Osteoblast (primary cell): ENCODE results near the gene RASSF5. TPM values are rescaled to one million over a fixed set of nuclear protein-coding genes. Genes with fewer than 3 reads are reported as not detected.

ENCODE experiments used
- DNase-seq: peaks from one replicate; pipeline ENCODE4 v3.0.0; 2011; ENCODE audit warnings: low spot score, mixed read lengths; ENCODE audit not compliant: insufficient read length; ENCODE audit errors: missing footprints
- H2AFZ ChIP-seq: 2 replicates; pipeline ENCODE4 v1.6.0; 2011; ENCODE audit warnings: mild to moderate bottlenecking, low read length
- H3K27ac ChIP-seq: 2 replicates; pipeline ENCODE4 v1.5.1; 2011; ENCODE audit warnings: mild to moderate bottlenecking, low read depth, low read length, moderate library complexity
- H3K27me3 ChIP-seq: 2 replicates; pipeline ENCODE4 v1.6.0; 2012; ENCODE audit warnings: mild to moderate bottlenecking, control low read depth, inconsistent platforms, low read length, moderate library complexity; ENCODE audit not compliant: insufficient read depth
- H3K36me3 ChIP-seq: 2 replicates; pipeline ENCODE4 v1.5.1; 2011; ENCODE audit warnings: mild to moderate bottlenecking, low read length, control low read depth, moderate library complexity; ENCODE audit not compliant: insufficient read depth
- H3K4me1 ChIP-seq: 2 replicates; pipeline ENCODE4 v1.5.1; 2011; ENCODE audit warnings: mild to moderate bottlenecking, low read length, control low read depth, moderate library complexity; ENCODE audit not compliant: insufficient read depth
- H3K4me2 ChIP-seq: 2 replicates; pipeline ENCODE4 v1.6.0; 2011; ENCODE audit warnings: mild to moderate bottlenecking, low read length; ENCODE audit not compliant: insufficient read depth
- H3K4me3 ChIP-seq: fragments of 200-600 bp; sonication (generic); 3 replicates; pipeline ENCODE4 v1.5.1; 2012; ENCODE audit warnings: mild to moderate bottlenecking, low read length, inconsistent platforms; ENCODE audit not compliant: insufficient read depth
- H3K79me2 ChIP-seq: 2 replicates; pipeline ENCODE4 v1.6.0; 2012; ENCODE audit warnings: mild to moderate bottlenecking, low read length, control low read depth, inconsistent platforms; ENCODE audit not compliant: insufficient read depth
- H3K9me3 ChIP-seq: 2 replicates; pipeline ENCODE4 v1.5.1; 2011; ENCODE audit warnings: low read depth, low read length, control low read depth
- H4K20me1 ChIP-seq: 2 replicates; pipeline ENCODE4 v1.6.0; 2012; ENCODE audit warnings: mild to moderate bottlenecking, low read length, control low read depth; ENCODE audit not compliant: insufficient read depth
- total RNA-seq: library from RNA; depleted of rRNA; stranded (reverse); fragments of >200 nt; gene quantifications from 2 replicates; pipeline ENCODE4 v1.2.3, GENCODE V29; 2012
- TF ChIP-seq, protein P1 (sequence below): IDR thresholded peaks from 2 replicates; pipeline ENCODE4 v1.5.1; 2011; ENCODE audit warnings: mild to moderate bottlenecking, low read depth, low read length, moderate library complexity; ENCODE audit errors: extremely low read depth

The RASSF5 gene
- total RNA-seq, 1 donor = 0.72 TPM

DNA sequence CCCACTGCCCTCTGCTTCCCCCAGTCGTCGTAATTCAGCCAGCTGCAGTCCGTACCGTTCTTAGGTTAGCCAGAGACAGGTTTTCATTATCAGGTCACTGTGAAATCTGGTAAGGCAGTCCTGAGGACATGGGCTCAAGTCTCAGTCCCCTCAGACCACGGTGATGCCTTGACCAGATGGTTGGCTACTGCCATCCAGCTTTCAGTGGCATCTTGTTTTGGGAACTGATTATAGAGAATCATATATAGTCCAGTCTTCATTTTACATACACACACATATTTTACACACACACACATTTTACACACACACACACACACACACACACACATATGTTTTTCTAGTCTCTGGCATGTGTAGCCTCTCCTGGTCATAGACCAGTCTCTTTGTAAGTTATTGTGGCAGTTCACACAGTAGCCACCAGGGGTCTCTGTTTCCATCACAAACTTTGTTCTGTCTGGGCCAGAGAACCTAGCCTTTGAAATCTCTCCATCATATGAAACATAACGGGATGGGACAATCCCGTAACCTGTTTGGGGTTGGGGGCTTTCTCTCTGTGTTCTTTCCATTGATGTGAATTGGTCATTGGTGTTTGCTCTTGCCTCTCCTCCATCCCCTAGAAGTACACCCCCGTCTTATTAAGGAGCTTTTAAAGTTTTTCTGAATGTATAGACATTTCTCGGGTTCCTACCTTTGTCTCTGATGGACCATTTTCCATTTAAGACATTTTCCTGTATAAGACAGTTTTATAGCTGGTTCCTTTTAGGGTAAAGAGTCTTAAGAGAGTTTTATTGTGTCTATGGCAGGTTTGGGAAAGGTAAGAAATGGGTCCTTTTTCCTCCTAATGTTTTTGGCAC lies 45.5 kb upstream of the RASSF5 start:
- Histone ChIP-seq H3K27me3 (no peaks in the 10 kb centered on the region), H3K27ac (no peak overlapping the region), H3K4me1 (peaks cover 19% of the 10 kb centered on the region), H3K36me3 (peaks cover 47% of the 10 kb centered on the region), H3K9me3 (no peaks in the 10 kb centered on the region), H4K20me1 (no peaks in the 10 kb centered on the region), H3K79me2 (no peaks in the 10 kb centered on the region), H2AFZ (no peak overlapping the region), H3K4me3 (no peak overlapping the region), H3K4me2 (no peak overlapping the region)
- peak; percentile 93 for DNase-seq
- TF ChIP-seq, protein P1, sequence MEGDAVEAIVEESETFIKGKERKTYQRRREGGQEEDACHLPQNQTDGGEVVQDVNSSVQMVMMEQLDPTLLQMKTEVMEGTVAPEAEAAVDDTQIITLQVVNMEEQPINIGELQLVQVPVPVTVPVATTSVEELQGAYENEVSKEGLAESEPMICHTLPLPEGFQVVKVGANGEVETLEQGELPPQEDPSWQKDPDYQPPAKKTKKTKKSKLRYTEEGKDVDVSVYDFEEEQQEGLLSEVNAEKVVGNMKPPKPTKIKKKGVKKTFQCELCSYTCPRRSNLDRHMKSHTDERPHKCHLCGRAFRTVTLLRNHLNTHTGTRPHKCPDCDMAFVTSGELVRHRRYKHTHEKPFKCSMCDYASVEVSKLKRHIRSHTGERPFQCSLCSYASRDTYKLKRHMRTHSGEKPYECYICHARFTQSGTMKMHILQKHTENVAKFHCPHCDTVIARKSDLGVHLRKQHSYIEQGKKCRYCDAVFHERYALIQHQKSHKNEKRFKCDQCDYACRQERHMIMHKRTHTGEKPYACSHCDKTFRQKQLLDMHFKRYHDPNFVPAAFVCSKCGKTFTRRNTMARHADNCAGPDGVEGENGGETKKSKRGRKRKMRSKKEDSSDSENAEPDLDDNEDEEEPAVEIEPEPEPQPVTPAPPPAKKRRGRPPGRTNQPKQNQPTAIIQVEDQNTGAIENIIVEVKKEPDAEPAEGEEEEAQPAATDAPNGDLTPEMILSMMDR = peak; percentile 90

DNA sequence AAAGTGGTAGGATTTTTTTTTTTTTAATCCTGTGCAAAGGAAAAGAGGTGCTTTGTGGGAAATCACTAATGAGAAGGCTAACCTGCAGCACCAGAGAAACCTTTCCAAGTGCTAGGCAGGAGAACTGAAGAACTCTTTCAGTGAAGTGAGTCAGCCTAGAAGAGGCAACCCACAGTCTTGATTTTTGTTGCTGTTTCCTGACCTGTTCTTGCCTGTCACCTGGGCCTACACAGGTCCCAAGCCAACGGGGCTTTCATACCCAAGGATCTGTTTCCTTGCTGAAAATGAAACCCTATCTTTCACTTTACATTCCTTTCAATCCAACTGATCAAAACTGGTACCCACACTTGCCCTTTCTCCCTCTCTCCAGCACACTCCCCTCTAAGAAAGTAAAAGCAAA lies 44.2 kb upstream of the RASSF5 start:
- Histone ChIP-seq H3K27ac (no peak overlapping the region), H3K4me3 (no peak overlapping the region), H3K79me2 (no peaks in the 10 kb centered on the region), H3K9me3 (no peaks in the 10 kb centered on the region), H4K20me1 (no peaks in the 10 kb centered on the region), H3K36me3 (peaks cover 45% of the 10 kb centered on the region), H3K4me2 (no peak overlapping the region), H2AFZ (no peak overlapping the region), H3K4me1 (peaks cover 14% of the 10 kb centered on the region), H3K27me3 (no peaks in the 10 kb centered on the region)
- TF ChIP-seq, protein P1 = no peak
- DNase-seq = no peak

DNA sequence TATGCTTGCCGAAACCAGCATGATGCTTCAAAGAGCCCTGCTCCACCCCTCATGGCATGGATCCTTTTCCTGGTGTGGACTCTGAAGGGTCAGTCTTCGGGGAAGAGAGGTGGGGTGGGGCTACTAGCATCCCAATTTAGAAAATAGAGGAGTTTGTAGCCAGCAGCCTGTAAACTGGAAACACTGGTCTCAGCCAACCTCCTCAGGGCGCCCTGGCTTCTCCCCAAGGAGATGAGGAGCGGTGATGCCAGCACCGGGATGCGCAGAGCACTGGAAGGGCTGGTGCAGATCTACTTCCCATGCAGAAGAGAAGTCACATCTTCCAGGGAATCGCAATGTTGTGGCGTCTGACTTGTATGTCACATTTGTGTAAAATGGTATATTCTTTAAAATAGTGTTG lies 43.4 kb upstream of the RASSF5 start:
- Histone ChIP-seq H3K79me2 (no peaks in the 10 kb centered on the region), H2AFZ (no peak overlapping the region), H3K36me3 (peaks cover 37% of the 10 kb centered on the region), H3K27ac (peak overlapping the region; percentile 70), H3K9me3 (no peaks in the 10 kb centered on the region), H3K4me3 (no peak overlapping the region), H3K4me1 (peaks cover 14% of the 10 kb centered on the region), H3K27me3 (no peaks in the 10 kb centered on the region), H3K4me2 (no peak overlapping the region), H4K20me1 (no peaks in the 10 kb centered on the region)
- TF ChIP-seq, protein P1 = no peak
- no peak for DNase-seq

DNA sequence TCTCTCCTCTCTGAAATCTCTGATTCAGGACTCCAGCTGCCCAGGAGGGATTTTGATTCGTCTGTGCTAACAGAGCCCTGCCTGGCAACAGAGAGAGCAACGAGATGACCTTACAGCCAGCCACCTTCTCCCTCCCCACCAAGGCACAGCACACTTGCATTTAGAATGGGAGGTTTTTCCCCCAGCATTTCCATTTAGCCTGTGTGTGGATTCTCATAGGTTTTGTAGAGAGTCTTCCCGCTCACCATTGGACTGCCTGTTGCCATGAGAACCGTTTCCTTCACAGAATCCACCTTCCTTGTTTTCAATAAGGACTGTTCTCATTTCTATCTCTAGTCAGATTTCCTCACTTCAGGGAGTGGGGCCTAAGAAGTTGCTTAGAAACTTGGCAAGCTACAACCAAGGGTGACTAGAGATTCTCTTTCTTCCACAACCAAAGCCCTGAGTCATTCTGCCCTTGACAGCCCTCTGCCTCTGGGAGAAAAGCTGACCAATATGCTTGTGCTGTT lies 42.8 kb upstream of the RASSF5 start:
- H3K4me1 ChIP-seq = peaks cover 16% of the 10 kb centered on the region
- H4K20me1 ChIP-seq = no peaks in the 10 kb centered on the region
- H3K4me2 ChIP-seq = peak overlapping the region; percentile 11
- peaks cover 32% of the 10 kb centered on the region for H3K36me3 ChIP-seq
- DNase-seq = peak; percentile 97
- H3K79me2 ChIP-seq = no peaks in the 10 kb centered on the region
- H3K4me3 ChIP-seq = no peak overlapping the region
- H3K27ac ChIP-seq = peak overlapping the region; percentile 70
- H3K27me3 ChIP-seq = no peaks in the 10 kb centered on the region
- H3K9me3 ChIP-seq = no peaks in the 10 kb centered on the region
- TF ChIP-seq, protein P1 = no peak
- no peak overlapping the region for H2AFZ ChIP-seq
